Activated effector memory CD4-positive, alpha-beta T cell treated with anti-CD3 and anti-CD28 coated beads, Interleukin-2, amount 50 U/mL, for 16 hours (primary cell): ENCODE results near the gene TCF7L1.
"Not testable (repeated sequence)": the region's sequence is repeated elsewhere in the genome, so short reads cannot be mapped to it uniquely, and the experiment has no call there.

Experiments
- DNase-seq: peaks from one replicate; pipeline ENCODE4 v3.0.0-alpha.2; 2020

TCF7L1 gene

GRCh38 chr2:85133751-85134254 lies 611 bp downstream of the TCF7L1 start:
- DNase-seq: no peak

- no peak for DNase-seq
Observed at GRCh38 chr2:85134255-85134895, 1.2 kb downstream of the TCF7L1 start.

GRCh38 chr2:85134896-85135659 lies 1.9 kb downstream of the TCF7L1 start:
- no peak for DNase-seq

GRCh38 chr2:85135660-85135914 lies 2.4 kb downstream of the TCF7L1 start:
- no peak for DNase-seq

GRCh38 chr2:85137156-85137555 lies 4.0 kb downstream of the TCF7L1 start:
- no peak for DNase-seq

GRCh38 chr2:85143463-85144082 lies 10.4 kb downstream of the TCF7L1 start:
- no peak for DNase-seq

- no peak for DNase-seq
Observed at GRCh38 chr2:85145116-85145820, 12.1 kb downstream of the TCF7L1 start.

GRCh38 chr2:85148190-85148589 lies 15.0 kb downstream of the TCF7L1 start:
- DNase-seq: no peak

- DNase-seq: no peak
Observed at GRCh38 chr2:85151026-85151425, 17.8 kb downstream of the TCF7L1 start.

GRCh38 chr2:85152895-85153294 lies 19.7 kb downstream of the TCF7L1 start:
- no peak for DNase-seq

GRCh38 chr2:85154048-85154753 lies 21.0 kb downstream of the TCF7L1 start:
- DNase-seq: no peak

- not testable (repeated sequence) for DNase-seq
Observed at GRCh38 chr2:85155082-85155481, 21.9 kb downstream of the TCF7L1 start.

GRCh38 chr2:85156153-85156552 lies 23.0 kb downstream of the TCF7L1 start:
- DNase-seq: no peak

- no peak for DNase-seq
Observed at GRCh38 chr2:85156619-85157018, 23.4 kb downstream of the TCF7L1 start.

GRCh38 chr2:85157345-85157744 lies 24.2 kb downstream of the TCF7L1 start:
- no peak for DNase-seq

GRCh38 chr2:85158559-85159273 lies 25.5 kb downstream of the TCF7L1 start:
- DNase-seq: no peak

- no peak for DNase-seq
Observed at GRCh38 chr2:85159589-85159988, 26.4 kb downstream of the TCF7L1 start.

GRCh38 chr2:85160966-85161960 lies 28.1 kb downstream of the TCF7L1 start:
- DNase-seq: no peak

GRCh38 chr2:85162746-85163301 lies 29.6 kb downstream of the TCF7L1 start:
- DNase-seq: peak; percentile 30

- no peak for DNase-seq
Observed at GRCh38 chr2:85163675-85164074, 30.5 kb downstream of the TCF7L1 start.

- DNase-seq: peak; percentile 28
Observed at GRCh38 chr2:85164145-85164569, 31.0 kb downstream of the TCF7L1 start.
